Left kidney (tissue), 8 donors: Measurements from ENCODE around the gene HMGB4. TPM values are rescaled to one million over a fixed set of nuclear protein-coding genes. Genes with fewer than 3 reads are reported as not detected.

Source experiments
- DNase-seq: peaks from one replicate; pipeline ENCODE4 v3.0.0-alpha.2; 2013
- long read RNA-seq, 8 donors: transcript quantifications; one replicate each; lab custom pipeline, GENCODE V29; 2026
- polyA plus RNA-seq: library from polyadenylated mRNA; unstranded; fragments of 120-200 nt; gene quantifications from one replicate; pipeline ENCODE4 v1.2.1, GENCODE V29; 2013; ENCODE audit not compliant: insufficient read length

The HMGB4 gene, protein sequence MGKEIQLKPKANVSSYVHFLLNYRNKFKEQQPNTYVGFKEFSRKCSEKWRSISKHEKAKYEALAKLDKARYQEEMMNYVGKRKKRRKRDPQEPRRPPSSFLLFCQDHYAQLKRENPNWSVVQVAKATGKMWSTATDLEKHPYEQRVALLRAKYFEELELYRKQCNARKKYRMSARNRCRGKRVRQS
- not detected for polyA plus RNA-seq
- long read RNA-seq, donor 1 = 0 reads
- long read RNA-seq, donor 2 = 0 reads
- long read RNA-seq, donor 3 = 0 reads
- long read RNA-seq, donor 4 = 0 reads
- long read RNA-seq, donor 5 = 0 reads
- long read RNA-seq, donor 6 = 0 reads
- long read RNA-seq, donor 7 = 0 reads
- long read RNA-seq, donor 8 = 0 reads

DNA sequence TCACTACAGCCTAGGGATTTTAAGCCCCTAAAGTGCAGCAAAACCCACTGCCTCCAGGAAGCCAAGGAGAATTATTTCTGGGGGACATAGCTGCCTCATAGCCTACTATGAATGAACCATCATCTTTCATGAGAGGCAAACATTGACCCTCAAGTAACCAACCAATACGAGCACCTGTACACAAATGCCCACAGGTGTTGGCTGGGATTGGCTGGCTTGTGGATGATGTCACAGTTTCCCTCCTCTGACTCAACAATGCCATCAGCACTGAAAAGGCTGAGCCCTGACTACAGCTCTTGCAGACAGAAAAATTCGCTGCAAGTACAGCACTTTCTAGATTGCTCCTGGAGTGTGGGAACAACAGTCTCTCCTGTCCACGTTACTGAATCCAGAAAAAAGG, at the start of gene HMGB4:
Gene HMGB4 (plus strand): TSS at position 301 of the 400 bp plus-strand sequence. CDS start 113 bp downstream, outside the sequence.
- DNase-seq = no peak

DNA sequence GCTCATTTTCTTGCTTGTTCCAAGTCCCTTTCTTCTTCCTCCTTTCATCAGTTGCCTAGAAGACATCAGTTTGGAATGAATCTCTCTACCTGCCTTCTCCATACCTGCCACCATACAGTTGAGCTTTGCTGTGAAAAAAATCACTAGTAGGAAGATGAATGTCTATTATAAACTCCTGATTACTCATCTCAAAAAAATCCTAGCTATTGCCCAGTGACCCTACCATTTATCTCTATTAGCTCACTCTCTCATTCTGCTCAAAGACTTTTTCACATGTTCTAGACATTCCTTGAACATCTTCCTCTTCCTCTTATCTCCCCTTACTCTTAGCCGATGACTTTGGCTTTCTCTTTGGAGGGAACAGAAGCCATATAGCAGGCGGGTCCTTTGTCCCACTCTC, 49.7 kb upstream of the HMGB4 start:
- DNase-seq = no peak

DNA sequence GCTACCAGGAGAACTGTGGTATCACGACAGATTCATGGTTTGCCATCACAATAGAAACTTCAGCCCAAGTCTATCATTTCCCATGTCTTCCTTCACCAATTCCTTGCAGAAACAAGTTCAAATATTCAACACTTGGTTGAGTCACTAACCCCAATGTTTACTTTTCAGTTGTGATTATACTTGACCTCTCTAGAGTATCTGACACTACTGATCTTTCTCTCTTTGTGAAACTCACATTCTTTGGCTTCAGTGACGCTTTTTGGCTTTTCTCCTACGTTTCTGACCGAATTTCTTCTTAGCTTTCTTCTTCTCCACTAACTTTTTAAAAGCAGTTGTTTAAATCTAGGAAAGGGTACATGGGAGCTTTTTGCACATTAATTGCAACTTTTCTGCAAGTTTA, 48.8 kb upstream of the HMGB4 start:
- DNase-seq = no peak

DNA sequence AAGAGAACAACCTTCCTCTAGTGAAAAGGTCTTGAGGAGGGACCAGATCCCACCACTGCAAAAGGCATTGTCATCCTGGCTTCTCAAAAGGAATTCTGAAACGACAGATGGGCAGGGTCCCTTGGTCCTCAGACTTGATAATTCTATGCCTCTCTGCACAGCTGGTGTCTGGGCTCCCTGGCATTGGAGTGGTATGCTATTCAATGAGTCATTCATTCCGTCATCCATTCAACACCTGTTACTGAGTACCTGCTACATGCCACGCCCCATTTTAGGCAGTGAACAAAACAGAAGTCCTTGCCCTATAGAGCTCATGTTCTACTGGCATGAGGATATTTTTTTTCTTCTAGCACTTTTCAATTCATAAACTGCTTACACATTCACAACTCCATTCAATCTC, 45.8 kb upstream of the HMGB4 start:
- no peak for DNase-seq

DNA sequence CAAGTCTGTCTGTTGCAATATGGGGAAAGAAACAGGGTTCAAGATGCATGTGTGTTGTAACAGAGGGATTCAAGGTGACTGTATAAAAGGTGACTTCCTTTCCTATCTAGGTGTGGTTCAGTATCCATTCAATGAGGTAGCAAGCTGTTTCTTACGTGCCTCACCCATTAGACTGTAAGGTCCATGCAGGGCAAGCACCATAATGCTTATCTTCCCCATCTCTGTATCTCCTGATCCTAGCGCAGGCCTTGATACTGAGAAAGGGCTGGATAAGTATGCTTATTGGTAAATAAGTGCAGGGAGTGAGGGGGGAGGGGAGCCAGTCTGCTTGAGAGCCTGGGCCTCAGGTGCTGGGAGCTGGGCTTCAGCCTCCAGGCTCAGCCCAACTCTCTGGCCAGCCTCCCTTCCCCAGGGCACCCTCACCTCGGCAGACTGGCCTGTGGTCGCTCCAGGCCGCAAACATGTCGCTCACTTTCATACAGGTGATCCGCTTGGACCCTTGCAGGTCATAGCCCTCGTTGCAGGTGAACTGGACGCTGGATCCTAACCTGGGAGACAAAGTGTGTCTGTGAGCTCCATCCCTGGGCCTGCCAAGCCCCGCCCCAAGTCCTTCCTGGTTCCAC, 44.5 kb upstream of the HMGB4 start:
- DNase-seq = no peak

DNA sequence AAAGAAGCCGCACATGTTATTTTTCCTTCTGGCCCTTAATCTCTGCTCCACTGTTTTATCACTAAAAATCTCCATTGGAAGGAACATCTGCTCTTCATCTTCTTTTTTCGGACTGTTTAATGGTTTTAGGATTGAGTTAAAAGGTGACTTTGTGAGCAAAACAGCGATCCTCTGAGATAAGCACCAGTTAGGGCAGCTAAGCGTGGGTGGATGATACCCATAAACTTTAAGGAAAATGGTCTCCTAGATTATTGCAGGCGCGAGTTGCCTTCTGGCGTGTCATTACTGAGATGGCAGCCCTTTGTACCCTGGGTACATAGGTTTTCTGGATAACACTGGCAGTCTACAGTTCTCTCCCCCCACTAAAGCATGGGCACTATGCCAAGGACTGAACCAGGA, 44.0 kb upstream of the HMGB4 start:
- DNase-seq = no peak

DNA sequence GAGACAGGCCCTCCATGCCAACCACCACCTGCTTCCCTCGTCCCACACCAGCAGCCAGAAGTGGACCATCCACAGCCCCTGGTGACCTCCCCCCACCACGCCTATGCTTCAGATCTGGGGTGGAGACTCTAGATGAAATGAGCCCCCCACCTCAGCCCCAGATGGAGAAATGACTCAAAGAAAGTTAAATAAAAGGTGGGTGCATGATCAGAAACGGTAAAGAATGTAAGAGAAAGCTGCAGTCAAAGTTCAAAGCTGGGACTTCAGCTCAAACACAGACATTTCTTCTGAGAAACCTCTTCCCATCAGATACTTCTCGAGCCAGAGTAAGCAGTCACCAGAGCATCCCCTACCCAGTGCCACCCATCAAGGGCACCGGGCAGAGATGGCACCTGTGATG, 43.1 kb upstream of the HMGB4 start:
- DNase-seq = no peak

DNA sequence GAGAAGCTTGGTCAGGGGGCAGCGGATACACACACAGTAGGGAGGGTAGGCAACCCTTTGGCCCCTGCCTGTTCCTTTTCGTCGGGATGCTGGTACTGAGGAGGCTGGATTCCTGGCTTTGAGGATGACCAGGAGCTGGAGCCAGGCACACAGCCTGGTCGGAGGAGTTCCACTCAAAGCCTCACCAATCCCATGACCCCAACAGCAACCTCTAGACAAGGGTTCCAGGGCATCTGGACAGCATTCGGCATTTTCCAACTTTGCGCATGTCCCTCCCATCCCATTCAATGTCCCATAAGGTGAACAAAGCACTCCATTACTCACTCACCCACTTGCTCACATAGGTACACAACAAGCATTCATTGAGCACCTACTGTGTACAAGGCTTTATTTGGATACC, 42.6 kb upstream of the HMGB4 start:
- DNase-seq = no peak

DNA sequence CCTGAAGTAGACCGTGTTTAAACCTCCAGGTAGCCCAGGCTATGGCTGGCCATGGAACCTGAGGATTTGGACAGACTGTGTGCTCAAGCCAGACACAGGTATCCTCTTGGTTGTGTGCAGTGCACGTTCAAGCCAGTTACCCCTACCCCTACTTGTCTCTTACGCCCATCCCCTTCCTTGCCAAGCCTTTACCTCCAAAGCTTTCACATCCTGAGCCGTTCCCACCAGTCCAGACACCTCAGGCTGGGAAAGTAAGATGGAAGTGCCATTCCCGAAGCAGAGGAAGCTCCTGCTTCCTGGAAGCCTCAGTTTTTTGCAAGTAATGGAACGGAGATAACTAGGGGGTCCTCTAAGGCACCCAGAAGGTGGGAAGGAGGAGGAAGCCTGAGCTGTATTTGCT, 41.5 kb upstream of the HMGB4 start:
- no peak for DNase-seq

DNA sequence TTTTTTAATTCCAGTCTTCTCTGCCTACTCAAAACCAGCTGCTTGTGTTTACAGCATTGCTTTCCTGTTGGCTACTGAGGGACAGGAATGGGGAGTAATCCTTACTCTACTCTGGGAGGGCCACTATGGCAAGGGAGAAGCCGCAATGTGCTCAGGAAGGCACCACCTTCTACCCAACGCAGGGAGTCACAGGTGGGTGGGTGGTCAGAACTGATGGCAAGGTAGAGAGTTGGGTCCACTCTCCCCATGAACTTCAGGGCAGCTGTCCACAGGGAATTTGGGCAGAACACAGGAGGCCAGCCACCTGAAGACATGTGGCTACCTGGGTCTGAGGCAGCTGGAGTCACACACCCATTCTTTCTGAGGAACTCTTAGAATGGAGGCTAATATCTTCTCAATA, 40.5 kb upstream of the HMGB4 start:
- no peak for DNase-seq

DNA sequence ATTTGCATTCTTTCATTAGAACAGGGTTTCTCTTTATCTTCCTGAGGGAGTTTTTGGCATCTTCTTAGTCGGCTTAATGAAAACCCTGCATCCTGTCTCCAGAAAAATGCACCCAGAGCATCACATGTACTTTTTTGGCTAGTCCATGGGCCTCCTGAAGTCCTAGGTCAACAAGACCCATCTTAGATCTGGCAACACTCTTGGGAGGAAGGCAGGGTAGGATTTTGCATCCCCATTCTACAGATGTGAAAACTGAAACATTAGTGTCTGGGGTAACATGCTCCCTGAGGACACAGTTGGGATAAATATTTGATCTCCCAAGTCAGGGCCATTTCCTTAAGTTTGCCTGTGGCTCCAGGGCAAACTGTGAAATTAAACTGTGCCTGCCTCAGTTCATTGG, 40.0 kb upstream of the HMGB4 start:
- DNase-seq = no peak

DNA sequence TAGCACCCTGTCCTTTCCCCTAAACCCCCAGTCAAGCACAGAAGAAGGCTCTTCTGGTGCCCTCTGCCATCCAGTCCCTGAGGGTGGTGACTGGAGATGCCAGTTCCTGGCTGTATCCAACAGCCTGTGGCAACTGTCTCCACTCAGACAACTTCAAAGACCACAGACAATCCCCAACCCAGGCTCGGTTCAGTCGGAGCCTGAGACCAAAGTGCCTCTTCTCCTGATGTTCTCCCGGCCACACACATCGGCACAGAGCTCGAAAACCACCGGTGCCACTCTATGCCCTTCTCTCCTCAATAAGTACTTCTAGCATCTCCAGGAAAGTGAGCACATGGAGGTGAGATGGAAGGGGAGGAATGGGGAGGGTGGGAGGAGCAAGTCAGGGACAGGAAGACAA, 39.6 kb upstream of the HMGB4 start:
- DNase-seq = no peak

DNA sequence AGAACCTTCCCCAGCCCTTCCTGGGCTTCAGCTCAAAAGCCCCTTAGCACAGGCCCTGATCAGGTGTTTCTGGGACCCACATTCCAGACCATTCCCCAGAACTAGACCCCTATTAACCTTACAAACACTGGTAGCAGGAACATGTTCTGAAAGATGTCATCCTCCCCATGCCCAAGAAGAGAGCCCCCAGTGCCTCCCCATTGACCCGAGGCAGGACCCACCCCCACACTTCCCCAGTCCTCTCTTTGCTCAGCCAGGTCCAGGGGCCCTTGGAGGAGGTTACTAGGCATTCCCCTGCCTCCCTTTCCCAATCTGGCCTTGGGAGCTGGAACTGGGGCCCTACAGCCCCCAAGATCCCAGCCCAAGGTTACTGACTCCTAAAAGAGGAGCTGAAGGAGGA, 38.9 kb upstream of the HMGB4 start:
- no peak for DNase-seq

DNA sequence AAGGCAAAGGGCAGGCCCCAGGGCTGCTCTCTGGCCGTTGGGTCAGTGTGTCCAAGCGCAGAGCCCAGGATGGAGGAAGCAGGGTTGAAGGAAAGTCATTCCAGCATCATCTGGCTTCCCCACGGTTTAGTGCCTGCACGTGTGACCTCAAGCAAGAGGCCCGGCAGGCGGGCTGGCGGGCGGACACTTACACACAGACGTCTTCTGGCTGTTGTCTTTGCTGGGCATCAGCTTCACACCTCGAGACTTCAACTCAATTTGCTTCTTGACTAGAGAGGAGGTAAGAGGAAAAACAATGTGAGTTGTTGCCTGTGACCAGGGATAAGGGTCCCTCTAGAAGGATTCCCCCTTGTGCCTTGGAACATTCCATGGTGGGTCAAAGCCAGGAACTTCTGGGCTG, 38.4 kb upstream of the HMGB4 start:
- no peak for DNase-seq

DNA sequence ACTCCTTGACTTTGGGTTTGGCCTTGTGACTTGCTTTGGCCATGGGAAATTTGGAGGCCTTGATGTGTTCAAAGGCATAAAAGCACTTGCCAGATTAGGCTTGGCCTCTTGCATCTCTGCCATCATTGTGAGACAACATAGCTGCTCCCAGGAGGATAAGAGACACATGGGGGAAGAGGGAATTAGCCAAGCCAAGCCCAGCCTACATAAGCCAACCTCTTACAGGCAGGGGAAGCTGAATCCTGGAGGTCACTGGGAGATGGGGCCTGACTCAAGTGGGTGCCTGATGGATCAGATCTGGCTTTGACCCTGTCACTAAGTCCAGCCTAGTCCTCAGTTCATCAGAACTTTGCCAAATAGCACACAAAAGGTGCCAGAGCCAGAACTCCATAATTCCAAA, 37.6 kb upstream of the HMGB4 start:
- no peak for DNase-seq

DNA sequence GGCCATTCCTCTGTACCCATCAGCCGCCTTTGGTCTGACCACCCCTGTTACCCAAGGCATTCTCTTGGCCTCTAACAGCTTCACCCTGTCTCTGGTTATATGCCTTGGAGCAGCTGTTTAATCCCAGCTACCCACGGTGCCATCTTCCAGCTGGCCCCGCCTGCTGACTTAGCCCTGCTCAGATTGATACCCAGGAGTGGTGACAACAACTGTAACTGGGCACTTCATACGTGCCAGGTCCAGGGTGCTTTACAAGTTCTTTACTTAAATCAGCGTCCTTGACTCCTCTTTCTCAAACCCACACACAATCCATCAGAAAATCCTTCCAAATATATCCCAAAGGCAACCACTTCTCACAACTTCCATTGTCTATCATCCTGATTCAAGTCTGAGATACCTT, 37.2 kb upstream of the HMGB4 start:
- no peak for DNase-seq

DNA sequence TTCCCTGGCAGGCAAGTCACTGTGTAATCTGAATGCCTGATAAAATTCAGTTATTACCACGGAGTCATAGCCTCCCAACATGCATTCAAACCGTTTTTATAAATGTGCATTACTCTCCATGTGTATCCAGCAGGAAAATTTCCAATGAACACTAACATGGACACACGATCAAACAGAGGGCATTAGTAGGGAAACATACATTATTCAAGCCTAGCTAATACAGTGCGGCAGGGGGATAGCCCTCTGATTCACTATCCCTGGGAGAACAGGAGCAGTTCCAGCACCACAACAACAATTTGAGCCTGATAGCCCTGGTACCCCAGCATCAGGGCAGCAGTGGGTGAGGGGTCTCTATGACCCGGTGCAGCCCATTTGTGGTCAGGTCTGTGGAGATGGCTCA, 35.8 kb upstream of the HMGB4 start:
- no peak for DNase-seq

DNA sequence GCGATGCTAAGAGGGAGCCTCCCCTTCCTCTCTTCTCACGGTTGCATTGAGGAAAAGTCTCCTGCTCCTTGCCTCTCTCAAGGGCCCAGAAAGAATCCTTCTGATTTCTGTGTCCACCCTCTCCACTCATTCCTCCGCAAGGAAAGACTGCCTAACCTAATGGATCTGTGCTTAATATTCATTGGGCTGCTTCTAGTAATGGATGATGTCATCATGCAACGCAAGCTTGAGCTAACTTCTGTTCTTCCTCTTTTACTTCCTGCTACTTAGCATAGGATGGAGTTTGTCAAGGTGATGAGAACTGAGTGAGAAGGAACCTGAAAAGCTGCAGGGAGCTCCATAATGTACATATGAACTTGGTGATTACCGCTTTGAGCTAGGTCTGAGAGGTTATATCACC, 35.2 kb upstream of the HMGB4 start:
- no peak for DNase-seq

DNA sequence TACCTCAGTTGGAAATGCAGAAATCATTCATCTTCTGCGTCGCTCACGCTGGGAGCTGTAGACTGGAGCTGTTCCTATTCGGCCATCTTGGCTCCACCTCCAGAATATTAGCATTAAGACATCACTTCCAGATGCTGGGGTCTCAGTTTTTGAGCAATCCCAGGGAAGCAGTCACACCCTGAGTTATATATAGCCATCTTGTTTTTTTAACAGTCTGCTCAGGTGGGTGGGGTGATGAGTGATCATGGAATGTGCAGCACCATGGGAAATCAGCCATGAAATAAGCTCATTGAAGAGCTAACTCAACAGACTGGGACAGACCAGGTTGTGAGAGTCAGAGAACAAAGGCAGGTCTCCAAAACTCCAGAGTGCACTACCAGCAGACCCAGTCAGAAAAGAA, 27.0 kb upstream of the HMGB4 start:
- no peak for DNase-seq

DNA sequence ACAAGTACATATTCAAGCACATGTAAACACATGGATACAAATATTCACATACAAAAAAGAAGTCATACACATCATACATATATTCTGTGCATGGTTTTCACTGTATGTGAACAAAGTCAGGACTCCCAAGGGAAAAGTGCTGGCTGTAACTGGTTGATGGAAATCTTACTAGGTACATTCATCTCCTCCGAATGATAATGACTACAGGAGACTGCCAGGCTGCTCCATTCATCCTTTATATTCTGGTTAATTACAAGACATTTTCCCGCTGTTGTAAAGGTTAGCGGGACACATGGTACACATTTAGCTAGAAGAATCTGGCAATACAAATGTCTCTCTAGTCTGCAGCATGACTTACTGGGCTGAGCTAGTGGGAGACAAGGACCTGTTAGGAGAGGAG, 26.2 kb upstream of the HMGB4 start:
- no peak for DNase-seq

DNA sequence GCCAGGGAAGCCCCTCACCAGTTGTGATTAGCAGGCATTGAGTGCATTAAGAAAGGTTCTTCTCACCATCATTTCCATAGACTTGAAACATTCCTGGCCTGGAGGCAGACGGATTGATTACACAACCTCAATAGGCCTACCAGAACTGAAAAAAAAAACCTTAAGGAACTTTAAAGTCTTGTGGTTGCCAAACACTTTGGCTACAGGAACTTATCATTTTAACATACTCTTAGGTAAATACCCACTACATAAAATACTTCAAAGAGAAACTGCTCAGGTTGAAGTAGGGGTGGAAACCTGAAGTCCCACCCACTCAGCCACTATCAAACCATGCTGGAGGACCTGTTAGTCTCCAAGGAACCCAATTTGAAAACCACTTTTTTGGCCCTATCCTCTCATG, 22.4 kb upstream of the HMGB4 start:
- DNase-seq = no peak

DNA sequence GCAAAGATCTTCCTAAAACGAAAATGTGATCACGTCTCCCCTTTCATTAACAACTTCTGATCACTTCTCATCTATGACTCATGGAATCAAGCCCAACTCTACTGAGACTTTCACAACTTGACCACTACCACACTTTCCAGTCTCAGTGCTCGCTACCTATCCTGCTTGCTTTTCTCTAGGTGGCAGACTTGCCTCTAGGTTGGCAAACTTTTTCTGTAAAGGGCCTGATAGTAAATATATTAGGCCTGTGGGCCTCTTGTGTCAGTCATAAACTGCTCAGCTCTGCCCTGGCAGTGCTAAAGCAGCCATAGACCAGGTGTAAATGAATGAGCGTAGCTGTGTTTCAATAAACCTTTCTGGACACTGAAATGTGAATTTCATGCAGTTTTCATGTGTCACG, 21.5 kb upstream of the HMGB4 start:
- DNase-seq = no peak

DNA sequence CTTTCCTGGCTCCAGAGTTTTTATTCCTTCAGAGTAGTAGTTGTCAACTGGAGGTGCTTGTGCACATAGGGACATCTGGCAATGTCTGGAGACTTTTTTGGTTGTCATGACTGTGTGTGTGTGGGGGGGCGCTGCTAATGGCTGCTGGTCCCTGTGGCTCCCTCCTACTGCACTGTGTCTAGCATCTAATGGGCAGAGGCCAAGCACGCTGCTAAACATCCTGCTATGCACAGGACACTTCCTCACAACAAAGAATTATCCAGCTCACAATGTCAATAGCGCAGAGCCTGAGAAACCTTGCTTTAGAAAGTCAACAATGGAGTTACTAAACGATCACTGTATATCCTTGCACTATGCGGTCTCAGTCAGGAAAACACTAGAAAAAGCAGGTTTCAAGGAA, 19.7 kb upstream of the HMGB4 start:
- no peak for DNase-seq

DNA sequence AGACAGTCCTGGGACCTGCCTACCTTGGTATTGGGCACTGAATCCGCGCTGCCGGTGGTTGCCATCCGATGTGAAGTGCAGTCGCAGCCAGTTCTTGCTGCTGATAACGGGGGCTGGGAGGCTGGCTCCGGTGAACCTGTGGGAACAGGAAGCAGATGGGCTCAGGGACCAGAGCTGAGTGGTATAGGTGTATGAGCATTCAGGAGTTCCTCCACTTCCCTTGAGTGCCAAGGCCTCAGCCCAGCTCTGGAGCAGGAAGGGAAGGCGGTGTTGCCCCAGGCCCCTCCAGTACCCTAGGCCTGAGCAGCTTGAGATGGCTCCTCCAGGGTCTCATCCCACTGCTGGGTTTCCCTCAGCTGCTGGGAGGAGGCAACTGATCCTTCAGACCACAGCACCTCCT, 17.0 kb upstream of the HMGB4 start:
- no peak for DNase-seq
